Stimulated activated CD8-positive, alpha-beta memory T cell treated with anti-CD3 and anti-CD28 coated beads, Interleukin-2, amount 100 ng/mL, for 1 hour (primary cell): ENCODE data around the gene COL2A1.

Source experiments
- DNase-seq, 2 donors: peaks; one replicate each; pipeline ENCODE4 v3.0.0-alpha.2; 2020; ENCODE audit warnings: low read depth in 2 of 2

The COL2A1 gene

DNA sequence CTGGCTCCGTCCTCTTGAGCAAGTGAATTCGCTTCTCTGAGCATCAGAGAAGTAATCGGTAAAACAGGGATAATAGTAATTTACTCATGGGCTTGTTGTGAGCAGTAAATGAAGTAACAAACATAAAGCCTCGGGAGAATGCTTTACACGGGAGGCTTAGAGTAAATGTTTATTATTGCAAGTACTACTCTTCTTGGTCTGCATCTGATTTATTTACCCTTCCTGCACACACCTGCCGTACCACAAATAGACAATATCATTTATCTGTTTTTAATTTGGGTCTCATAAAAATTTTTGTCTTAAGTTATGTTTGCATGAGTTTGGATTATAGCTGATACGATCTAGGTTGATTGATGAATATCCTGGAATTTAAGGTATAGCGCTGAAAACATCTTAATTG lies 7.8 kb upstream of the COL2A1 start:
- no peak for DNase-seq

DNA sequence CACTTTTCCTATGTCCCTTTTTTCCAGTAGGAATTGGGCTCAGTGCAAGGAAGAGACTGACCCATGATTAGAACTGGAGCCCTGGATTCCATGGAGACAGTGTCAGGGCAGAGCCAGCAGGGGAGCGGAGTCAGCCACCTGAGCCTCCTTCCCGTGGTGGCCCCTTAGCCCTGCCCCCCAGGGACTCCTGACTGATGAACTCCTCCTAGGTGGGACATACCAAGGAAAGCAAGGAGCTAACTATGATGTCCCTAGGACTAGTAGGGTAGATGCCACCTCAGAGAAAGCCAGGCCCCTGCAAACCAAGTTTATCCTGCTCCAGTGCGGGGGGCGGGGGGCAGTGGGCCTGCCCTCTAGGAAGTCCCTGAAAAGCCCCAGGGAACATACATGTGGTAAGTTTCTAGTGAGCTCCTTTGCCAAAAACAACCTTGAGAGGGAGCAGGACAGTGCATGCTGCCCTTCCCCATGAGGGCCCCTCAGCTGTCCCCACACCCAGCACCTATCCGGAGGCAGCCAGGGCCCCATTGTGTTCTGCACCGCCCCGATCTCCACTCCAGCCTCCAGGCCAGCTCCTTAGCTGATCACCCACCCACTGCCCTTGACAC lies 6.2 kb upstream of the COL2A1 start:
- DNase-seq = no peak

DNA sequence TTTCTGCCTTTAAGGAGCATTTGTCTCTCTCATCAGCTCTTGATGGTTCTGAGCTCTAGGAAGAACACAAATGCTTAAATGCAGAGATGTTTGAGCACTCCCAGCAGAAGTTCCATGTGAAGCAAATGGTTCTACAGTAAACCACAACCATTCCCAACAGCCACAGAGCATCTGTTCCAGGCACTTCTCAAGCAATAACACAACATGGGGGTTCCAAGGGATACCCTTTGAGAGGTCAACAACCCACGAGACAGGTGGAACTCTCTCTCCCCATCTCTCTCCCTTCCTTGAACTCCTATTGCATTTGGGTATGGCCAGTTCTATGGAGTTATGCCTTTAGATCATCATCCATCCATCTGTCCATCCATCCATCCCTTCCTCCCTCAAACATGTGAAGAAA lies 5.2 kb upstream of the COL2A1 start:
- DNase-seq = no peak

DNA sequence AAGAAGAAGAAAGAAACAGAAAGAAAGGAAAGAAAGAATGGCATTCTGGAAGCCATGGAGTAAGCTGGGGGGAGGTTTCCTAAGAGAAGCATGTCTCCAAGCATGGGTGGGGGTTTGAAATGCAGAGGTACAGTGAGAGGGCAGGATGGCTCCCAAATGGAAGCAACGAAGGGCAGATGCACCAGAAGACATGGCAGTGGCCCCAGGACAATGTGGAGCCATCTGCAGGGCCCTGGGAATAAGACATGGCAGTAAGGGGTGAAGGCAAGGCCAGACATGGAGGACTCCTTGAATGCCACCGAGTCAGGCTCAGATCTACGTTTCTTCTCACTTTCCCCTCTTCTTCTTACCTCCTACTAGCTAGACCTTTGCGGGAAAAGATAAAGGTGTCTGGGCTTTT lies 4.7 kb upstream of the COL2A1 start:
- DNase-seq = no peak

DNA sequence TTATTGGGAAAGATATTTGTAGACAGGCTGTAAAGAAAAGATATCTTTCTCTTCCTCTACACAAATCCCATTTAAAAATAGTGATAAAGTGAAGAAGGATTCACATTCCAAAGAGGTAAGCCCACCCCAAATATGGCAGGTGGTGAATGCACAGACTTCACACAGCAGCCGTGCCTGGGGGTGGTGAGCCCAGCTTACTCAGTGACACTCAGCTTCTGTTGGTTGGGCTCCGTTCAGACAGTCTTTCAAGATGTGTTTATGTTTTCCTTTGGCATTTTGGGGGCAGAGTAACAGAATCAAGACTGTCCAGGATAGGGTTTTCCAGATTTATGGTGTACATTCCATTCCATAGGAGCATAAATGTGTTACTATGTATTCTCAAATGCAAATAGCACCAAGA lies 4.1 kb upstream of the COL2A1 start:
- DNase-seq = no peak

DNA sequence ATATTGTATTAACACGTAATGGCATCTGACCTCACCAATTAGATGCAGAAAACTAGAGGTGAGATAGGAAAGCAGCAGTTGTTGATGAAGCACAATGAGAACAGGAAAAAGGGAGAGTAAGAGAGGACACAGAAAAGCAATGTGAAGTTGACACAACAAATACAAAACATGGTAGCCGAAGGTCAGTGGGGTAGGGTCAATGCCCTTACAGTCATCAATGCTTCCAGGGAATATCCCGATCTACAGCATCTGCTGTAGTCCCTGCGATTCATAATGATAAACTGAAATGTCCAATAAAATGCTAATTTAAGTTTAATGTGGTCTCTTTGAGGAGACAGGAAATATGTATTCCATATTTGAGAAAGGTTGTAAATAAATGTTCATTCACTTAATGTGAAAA lies 2.9 kb upstream of the COL2A1 start:
- no peak for DNase-seq

DNA sequence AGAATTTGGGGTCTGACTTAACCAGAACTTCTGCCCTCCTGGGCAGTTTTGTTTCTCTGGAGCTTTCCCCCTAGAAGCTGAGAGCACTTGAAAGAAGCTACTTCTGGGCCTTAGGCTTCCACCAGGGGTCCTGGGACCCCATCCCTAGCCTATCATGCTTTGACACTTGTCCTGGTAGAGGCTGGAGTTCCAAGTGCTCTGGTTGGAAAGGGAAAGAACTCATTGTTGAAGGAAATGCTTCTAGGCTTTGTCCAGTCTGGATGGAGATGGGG lies 1.4 kb upstream of the COL2A1 start:
- DNase-seq = no peak

DNA sequence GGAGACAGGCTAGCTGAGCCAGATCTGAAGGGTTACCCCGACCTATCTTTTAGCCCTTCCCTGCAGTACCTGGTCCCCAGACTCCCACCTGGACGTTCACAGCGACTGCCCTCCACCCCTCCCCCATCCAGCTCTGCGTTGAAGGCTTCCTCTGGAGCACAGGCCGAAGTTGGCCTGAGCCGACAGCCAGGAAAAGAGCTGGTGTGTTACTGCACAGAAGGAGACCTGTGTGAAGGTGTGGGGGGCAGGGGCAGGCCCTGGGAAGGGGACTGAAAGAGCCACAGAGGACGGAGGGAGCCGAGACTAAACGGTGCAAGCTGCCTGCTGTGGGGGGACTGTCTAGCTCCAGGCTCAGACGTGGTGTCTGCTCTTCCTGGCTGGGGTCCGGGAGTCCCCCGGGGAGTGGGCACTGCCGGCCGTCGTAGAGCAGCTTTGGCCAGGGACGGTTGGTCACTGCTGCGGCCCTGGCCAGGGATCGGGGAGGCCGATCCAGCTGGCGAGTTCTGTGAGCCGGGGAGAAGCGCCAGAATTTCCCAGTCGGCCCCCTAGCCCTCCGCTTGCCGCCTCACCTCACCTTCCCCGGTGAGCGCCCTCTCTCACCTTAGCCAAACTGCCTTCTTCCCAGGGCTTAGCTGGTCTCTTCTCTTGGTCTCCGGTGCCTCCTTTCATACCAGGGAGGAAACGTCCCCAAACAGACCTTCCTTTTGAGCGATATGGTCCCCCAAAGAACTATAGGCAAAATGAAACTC lies 899 bp upstream of the COL2A1 start:
- DNase-seq = no peak

DNA sequence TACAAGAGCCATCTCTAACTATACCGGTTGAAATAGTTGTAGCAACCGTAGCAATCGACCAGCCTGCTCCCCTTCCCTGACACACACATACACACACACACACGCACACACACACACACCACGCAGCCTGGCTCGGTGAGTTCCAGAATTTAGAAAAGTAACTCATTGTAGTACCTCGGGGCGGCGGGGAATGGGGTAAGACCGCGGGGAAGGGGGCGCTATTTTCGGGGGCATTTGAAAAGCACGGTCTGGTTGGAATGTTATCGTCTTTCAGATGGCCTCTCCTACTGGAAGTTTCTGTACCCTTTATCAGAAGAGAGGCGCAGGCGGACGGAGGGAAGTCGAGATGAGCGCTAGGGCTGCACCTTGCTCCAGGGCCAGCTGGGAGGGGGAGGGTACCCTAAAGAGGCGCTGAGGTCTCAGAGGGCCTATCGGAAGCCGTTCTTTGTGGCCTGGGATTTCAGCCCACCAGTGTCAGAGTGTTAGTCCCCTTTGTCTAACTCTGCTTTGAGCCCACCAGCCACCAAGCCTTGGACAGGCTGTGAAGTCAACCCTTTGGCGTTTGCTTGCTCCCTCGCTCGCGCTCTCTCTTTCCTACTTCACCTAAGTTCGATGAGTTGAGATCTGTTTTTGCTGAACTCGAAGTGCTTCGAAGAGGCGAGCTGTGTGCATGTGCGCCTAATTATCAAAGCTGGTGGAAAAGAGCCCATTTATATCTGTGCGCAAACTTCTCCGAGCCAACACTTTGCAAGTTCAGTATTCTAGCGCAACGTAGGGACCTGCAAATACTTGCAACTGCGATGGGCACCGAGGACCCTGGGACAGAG lies 837 bp downstream of the COL2A1 start:
- no peak for DNase-seq

DNA sequence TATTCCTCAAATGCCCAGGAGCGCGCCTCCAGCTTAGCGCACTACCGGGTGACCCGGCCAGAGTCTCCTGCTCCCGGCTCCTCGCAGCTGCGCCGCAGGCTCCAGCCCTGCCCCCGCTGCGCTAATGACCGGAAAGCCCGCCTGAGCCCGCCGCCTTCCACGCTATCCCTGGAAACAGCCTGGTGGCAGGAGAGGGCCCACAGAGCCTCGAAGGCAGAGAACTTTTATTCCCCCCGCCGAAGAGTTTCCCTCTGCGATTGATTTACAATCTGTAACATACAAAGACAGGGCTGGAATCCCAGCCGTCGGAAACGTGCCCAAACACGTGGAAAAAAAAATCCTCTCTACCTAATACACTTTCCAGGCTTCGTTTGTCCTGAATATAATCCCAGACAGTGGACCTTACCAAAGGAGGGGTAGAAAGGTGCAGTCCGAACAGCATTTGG lies 1.5 kb downstream of the COL2A1 start:
- no peak for DNase-seq

DNA sequence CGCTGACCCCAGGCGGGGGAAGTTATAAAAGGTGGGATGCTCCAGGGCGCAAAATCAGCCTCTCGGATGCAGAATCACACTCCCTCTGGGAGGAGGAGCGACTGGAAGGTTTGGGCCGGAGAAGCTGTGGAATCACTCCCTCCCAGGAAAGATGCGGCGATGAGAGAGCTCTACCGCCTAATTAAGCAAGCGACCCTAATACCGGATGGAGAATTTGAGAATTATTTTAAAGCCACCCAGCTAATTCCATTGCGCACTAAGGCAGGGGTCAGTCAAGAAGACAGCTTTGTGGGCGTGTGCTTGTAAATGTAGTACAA lies 1.9 kb downstream of the COL2A1 start:
- no peak for DNase-seq

DNA sequence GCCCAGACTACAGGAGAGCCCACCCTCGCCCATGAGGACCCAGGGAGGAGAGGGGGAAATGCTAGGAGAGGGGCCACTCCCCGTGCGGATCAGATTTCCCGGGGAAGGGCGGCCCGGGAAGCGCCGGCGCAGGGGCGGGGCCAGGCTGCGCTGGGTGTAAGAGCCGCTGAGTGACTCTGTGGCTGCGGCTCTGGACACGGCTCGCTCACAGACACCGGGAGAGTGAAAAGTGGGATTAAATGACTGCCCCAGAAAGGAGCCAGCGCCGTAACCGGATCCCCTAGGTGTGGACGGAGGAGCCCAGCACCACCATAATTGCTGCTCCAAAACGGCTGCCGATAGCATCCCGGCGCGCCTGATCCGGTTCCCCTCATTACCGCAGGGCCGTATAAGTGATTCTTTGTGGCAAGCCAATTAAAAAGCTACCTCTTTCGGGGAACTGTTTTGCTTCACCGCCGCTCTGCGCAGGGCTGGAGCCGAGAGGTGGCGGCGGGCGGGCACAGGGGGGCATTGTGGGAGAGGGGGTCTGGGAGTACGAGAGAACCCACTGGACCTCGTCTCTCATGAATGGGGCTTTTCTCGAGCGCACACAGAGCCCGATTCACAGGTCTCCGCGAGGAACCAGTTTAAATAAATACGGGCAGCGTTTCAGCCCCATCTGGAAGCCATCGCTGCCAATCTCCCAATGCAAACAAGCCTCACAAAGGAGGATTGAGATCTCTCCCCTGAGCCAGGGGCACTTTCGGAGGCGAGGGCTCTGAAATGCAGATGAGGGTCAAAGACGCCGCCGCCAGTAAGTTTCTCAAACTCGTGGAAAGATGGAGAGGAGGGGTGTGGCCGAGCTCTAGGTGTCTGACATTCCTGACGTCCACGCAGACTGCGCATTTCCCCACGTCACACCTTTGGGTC lies 2.5 kb downstream of the COL2A1 start:
- no peak for DNase-seq

DNA sequence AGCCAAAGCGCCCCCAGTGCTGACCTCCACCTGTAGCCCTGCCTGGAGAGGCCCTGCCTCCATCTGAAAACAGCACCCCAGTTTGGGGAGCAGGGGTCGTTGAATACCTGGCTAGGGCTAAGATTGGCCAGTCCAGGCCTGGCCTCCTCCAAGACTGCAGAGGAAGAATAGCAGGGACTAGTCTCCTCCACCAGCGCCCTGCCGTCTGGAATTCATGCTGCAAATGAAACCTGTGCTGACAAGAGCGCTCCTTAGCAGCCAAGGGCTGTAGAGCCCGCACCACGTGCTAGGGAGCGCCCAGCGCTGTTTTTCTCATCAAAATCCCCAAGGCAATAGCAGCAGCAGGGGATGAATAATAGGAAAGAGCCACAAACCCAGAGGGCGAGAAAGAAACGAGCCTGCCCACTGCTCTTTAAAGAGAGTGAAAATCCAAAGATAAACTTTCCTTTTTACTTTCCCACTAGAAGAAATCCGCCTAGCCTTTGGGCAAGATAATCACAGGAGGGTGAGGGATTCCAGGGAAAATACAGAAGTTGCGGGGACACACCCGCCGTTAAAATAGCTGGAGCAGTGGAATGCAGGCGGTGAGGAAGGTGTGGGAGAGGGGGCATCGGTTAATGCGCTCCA lies 3.3 kb downstream of the COL2A1 start:
- no peak for DNase-seq

DNA sequence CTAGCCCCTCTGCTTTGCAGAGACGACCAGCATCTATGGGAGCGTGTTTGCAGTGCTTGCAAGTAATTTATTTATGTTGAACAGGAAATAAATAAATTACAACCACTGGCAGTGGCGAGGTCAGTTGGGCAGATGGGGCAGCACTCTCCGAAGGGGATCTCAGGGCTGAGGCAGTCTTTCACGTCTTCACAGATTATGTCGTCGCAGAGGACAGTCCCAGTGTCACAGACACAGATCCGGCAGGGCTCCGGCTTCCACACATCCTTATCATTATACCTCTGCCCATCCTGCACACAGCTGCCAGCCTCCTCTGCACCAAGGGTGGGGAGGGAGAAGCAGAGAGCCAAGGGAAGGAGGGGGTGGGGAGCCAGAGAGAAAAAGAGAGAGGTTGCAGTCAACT lies 4.5 kb downstream of the COL2A1 start:
- no peak for DNase-seq

DNA sequence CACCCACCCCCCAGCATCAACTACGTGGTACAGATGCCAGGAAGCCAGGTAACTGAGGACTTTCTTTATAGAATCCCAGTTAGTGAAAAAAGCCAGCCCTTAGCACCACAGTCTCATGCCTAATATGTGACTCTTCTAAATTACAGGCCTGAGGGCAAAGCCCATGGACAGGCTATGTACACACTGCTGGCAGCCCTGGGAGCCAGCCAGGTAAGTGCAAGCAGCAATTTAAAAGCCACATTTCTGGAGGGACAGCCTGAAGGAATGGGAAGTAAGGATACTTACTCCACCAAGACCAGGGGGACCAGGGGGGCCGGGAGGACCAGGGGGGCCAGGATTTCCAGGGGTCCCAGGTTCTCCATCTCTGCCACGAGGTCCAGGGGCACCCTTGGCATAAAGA lies 7.0 kb downstream of the COL2A1 start:
- DNase-seq = no peak

DNA sequence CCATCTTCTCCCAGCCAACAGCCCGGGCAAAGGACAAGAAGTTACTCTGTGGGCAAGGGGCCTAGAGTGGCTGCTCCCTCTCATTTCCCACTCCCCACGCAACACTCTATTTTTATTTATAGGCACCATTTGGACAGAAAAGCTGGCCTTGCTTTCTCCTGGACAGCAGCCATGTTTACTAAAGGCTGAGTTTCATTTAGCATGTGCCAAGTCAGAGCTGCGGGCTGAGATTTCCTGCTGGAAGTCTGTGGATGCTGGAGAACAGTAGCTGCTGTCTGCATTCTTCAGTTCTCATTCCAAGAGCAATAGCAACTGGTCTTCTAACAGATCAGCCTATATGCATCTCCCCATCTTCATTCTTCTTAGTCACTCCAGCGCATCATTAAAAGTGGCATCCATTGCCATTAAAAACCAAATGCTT lies 8.3 kb downstream of the COL2A1 start:
- DNase-seq = no peak

DNA sequence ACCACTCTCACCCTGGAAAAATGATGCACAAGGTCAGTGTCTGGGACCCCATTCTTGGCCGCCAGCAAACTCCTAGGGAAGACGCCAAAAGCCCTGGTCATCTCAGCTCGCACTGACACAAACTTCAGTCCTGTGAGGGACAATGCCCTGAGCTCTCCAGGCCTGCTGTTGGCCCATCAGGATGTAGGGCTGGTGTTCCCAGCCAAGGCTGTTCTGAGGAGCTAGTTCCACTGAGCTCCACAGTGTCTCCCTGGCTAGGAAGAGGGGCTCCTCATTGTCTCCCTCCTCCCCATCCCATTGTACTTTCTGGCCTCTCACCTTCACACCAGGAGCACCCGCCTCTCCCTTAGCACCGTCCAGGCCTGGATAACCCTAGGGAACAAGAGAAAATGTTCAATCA lies 10.8 kb downstream of the COL2A1 start:
- no peak for DNase-seq

DNA sequence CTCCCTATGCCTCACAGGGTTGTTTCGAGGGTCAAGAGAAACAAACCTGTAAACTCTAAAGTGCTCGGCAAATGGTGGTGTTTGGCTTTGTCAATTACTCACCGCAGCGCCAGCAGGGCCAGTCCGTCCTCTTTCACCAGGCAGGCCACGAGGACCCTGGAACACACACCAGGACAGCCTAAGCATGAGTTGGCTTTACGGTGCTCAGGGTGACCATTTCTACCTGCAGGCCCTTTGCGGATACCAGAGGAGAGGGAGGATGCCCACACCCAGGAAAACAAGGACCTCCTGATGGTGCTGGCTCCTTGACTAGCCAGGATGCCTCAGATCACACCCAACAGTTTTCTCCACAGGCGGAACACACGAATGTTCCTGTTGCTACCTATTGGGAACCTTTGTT lies 11.5 kb downstream of the COL2A1 start:
- DNase-seq = no peak

DNA sequence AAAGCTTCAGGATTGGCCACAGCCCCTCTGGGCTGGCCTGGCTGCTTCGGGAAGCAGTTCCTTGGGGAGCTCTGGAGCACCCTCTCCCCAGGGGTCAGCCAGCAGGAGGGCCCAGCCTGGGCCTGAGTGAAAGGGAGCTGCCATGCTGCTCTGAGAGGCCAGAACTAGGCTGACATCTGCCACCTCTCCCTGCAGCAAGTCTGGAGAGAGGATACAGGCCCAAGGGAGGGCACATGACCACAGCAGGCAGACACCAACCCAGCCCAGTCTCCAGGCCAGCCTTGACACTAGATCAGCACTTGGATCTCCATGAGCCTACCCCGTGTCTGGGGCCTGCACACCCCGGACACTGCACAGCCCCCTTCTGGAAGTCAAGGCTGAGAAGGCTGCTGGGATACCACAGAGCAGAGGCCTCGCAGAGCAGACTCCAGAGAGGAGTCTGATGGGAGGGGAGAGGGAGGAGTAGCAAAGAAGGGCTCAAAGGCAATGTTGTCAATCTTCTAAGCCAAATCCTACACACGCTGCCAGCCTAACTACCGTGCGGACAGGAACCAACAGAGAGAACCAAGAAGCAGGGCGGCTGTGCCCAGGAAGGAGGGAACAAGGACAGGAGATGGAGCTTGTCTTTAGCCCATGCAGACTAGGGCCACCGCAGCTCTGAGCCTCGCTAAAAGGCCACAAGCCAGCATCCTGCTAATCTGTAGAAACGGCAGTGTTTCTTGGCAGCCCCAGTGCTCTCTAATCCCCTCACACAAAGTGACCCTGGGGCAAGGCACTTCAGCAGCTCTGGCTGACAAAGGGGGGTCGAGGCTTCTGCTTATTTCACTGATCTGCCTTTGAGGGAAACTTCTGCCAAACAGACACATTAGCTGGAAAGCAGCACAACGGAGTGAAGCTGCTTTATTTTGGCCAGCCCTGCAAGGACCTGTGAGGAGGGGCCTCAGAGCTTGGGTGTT lies 12.9 kb downstream of the COL2A1 start:
- no peak for DNase-seq

DNA sequence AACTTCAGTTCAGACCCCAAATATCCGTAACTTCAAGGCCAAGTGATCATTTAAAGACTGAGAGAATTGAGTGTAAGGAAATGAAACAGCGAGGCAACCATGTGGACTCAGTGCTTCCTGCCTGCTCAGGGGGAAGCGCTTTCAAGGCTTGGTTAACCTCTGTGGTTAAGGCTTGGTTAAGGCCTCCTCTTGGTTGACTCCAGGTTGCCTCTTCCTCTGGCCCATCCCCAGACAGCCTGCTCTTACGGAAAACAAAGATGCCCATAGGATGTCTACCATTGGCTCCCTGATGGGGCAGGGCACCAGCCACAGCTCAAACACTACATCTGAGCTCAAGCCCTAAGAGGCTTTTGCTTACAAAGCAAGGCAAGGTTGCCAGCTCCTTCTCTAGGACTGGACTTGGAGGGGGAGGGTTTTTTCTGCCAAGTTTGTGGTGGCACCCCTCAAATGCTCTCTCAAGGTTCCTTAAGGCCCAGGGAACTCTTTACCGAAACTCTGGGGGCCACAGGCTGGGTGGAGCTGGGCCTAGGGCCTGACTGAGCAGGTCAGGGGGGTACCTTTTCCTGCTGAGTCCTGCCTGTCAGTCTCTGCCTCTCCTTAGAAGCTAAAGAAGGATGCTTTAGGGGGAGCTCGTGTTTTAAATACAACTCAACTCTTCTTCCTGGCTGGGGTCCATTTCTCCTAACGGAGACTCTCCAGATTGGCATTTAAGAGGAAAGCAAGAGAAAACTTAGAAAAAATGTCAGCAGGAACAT lies 13.7 kb downstream of the COL2A1 start:
- DNase-seq = no peak
